SK-N-SH treated with all-trans-retinoic acid at 6 μM for 48 hours (cell line): ENCODE results near the gene GRIK5.

ENCODE experiments used
- GLIS3 ChIP-seq: fragments of 250-450 bp; sonication (Bioruptor Pico); IDR thresholded peaks from 2 replicates; pipeline ENCODE4 v1.5.0; 2020; ENCODE audit warnings: mild to moderate bottlenecking, moderate library complexity
- RARB ChIP-seq: fragments of 250-450 bp; sonication (Bioruptor Pico); IDR thresholded peaks from 2 replicates; pipeline ENCODE4 v1.8.0; 2021; ENCODE audit warnings: mild to moderate bottlenecking, moderate library complexity
- ZC3H10 ChIP-seq: fragments of 250-450 bp; sonication (Bioruptor Pico); IDR thresholded peaks from 2 replicates; pipeline ENCODE4 v1.5.1; 2021; ENCODE audit warnings: mild to moderate bottlenecking, moderate library complexity
- ZFP3 ChIP-seq: fragments of 250-450 bp; sonication (Bioruptor Pico); IDR thresholded peaks from 2 replicates; pipeline ENCODE4 v1.5.0; 2020; ENCODE audit warnings: mild to moderate bottlenecking, moderate library complexity
- ZFP30 ChIP-seq: fragments of 450-650 bp; formaldehyde crosslinking; IDR thresholded peaks from 2 replicates; pipeline ENCODE4 v1.5.0; 2022; ENCODE audit warnings: mild to moderate bottlenecking, moderate library complexity
- TF ChIP-seq, protein P1 (sequence below): fragments of 250-450 bp; sonication (Bioruptor Pico); IDR thresholded peaks from 2 replicates; pipeline ENCODE4 v1.8.0; 2021; ENCODE audit warnings: low read depth, mild to moderate bottlenecking, moderate library complexity, borderline replicate concordance
- TF ChIP-seq, protein P2 (sequence below): fragments of 250-450 bp; sonication (Bioruptor Pico); IDR thresholded peaks from 2 replicates; pipeline ENCODE4 v1.5.1; 2021; ENCODE audit warnings: mild to moderate bottlenecking, moderate library complexity

DNA sequence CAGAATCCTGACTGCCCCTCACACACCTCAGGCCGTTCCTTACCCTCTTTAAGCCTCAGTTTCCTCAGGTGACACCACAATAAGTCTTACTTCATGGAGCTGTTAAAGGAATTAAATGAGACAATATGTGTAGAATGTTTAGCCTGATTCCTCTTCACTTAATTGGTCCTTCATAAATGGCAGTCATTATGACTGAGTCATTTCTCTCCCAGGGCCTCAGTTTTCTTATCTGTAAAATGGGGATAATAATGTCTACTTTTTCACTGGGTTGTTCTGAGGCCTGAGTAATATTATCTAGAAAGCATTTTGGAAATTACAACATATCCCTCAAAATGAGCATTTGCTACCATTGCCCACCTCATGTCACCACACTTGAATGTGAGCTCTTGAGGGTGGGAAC is 40.7 kb upstream of the GRIK5 start:
- no peak for TF ChIP-seq ZFP3 (CRISPR knock-in tag)
- TF ChIP-seq ZFP30: no peak
- TF ChIP-seq RARB (CRISPR knock-in tag): no peak
- no peak for TF ChIP-seq ZC3H10 (CRISPR knock-in tag)
- no peak for TF ChIP-seq GLIS3 (CRISPR knock-in tag)
- TF ChIP-seq, protein P1, sequence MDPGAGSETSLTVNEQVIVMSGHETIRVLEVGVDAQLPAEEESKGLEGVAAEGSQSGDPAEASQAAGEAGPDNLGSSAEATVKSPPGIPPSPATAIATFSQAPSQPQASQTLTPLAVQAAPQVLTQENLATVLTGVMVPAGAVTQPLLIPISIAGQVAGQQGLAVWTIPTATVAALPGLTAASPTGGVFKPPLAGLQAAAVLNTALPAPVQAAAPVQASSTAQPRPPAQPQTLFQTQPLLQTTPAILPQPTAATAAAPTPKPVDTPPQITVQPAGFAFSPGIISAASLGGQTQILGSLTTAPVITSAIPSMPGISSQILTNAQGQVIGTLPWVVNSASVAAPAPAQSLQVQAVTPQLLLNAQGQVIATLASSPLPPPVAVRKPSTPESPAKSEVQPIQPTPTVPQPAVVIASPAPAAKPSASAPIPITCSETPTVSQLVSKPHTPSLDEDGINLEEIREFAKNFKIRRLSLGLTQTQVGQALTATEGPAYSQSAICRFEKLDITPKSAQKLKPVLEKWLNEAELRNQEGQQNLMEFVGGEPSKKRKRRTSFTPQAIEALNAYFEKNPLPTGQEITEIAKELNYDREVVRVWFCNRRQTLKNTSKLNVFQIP: no peak
- TF ChIP-seq, protein P2, sequence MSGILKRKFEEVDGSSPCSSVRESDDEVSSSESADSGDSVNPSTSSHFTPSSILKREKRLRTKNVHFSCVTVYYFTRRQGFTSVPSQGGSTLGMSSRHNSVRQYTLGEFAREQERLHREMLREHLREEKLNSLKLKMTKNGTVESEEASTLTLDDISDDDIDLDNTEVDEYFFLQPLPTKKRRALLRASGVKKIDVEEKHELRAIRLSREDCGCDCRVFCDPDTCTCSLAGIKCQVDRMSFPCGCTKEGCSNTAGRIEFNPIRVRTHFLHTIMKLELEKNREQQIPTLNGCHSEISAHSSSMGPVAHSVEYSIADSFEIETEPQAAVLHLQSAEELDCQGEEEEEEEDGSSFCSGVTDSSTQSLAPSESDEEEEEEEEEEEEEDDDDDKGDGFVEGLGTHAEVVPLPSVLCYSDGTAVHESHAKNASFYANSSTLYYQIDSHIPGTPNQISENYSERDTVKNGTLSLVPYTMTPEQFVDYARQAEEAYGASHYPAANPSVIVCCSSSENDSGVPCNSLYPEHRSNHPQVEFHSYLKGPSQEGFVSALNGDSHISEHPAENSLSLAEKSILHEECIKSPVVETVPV (CRISPR knock-in tag): no peak
